GM12865 (cell line): Measurements from ENCODE around the gene ZHX3.

Experiments
- DNase-seq: peaks from one replicate; pipeline ENCODE4 v3.0.0; 2010; ENCODE audit warnings: low read depth
- H3K4me3 ChIP-seq: 2 replicates; pipeline ENCODE4 v1.5.1; 2011; ENCODE audit warnings: mild to moderate bottlenecking, low read depth, low read length, control low read depth
- TF ChIP-seq, protein P1 (sequence below): IDR thresholded peaks from 2 replicates; pipeline ENCODE4 v1.5.1; 2011; ENCODE audit warnings: low read length, control low read depth, low read depth, inconsistent platforms; ENCODE audit not compliant: insufficient read depth; ENCODE audit errors: missing control alignments

ZHX3 gene

DNA sequence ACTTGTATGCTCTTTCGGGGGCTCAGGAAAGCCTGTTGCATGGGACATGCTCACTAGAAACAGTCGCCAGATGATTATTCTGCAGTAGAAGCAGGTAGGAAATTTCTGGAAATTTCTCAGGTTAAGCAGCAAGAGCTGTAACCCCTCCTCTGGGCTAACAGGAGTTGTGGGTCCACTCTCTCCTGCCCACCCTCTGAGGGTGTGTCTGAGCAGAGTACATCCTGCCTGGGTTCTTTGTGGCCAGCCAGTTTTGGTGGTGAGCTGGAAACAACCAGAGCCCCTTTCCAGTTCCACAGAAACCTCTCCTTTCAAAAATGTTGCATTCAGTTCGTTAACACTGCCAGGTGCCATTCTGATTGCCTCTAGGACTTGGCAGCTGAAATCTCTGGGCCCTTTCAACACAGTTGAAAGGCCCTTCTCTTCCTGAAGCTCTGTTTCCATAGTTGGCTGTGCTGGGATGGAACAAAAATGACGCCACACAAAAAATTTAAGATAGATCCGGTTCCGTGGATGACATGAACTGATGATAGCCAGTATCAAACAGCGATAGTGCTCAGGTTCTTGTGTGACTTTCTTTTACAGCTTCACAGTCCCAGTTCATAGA, 141.7 kb downstream of the ZHX3 start:
- TF ChIP-seq, protein P1, sequence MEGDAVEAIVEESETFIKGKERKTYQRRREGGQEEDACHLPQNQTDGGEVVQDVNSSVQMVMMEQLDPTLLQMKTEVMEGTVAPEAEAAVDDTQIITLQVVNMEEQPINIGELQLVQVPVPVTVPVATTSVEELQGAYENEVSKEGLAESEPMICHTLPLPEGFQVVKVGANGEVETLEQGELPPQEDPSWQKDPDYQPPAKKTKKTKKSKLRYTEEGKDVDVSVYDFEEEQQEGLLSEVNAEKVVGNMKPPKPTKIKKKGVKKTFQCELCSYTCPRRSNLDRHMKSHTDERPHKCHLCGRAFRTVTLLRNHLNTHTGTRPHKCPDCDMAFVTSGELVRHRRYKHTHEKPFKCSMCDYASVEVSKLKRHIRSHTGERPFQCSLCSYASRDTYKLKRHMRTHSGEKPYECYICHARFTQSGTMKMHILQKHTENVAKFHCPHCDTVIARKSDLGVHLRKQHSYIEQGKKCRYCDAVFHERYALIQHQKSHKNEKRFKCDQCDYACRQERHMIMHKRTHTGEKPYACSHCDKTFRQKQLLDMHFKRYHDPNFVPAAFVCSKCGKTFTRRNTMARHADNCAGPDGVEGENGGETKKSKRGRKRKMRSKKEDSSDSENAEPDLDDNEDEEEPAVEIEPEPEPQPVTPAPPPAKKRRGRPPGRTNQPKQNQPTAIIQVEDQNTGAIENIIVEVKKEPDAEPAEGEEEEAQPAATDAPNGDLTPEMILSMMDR = no peak
- H3K4me3 ChIP-seq = no peak overlapping the region
- no peak for DNase-seq

DNA sequence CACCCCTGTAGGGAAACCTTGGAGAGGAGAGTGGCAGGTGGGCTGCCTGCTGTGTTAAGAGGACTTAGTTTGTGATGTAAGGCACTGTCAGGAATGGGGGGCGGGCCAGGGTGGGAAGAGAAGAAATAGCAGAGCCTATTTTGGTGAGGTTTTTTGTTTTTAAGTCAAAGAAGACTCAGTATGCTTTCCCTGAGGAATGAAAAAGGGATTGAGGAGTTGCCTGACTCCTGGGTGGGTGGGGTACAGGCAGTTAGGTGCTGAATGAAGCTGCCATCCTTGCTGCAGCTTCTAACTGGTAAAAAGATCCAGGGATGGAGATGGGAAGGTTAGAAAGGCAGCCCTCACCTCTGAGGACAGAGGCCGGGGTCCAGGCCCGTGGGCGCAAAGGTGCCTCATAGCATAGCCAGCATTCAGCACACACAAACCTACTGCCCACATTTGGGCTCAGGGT, 142.3 kb downstream of the ZHX3 start:
- H3K4me3 ChIP-seq = no peak overlapping the region
- no peak for DNase-seq
- TF ChIP-seq, protein P1 = no peak

DNA sequence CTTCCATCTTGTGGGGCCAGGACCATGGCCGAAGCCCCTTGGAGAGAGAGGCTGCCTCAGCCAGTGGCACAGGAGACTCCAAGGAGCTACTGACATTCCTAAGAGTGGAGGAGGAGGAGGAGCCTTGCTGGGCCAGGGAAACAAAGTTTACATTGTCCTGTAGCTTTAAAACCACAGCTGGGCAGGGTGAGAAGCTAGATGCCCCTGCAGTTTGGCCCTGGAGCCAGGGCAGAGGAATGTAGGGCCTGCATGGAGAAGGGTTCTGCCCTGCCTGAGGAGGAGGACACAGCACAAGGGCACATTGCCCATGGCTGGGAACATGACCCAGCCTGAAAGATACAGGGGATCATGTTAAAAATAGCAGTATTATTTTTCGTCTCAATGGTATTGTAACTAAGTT, 142.7 kb downstream of the ZHX3 start:
- H3K4me3 ChIP-seq = no peak overlapping the region
- TF ChIP-seq, protein P1 = no peak
- no peak for DNase-seq

DNA sequence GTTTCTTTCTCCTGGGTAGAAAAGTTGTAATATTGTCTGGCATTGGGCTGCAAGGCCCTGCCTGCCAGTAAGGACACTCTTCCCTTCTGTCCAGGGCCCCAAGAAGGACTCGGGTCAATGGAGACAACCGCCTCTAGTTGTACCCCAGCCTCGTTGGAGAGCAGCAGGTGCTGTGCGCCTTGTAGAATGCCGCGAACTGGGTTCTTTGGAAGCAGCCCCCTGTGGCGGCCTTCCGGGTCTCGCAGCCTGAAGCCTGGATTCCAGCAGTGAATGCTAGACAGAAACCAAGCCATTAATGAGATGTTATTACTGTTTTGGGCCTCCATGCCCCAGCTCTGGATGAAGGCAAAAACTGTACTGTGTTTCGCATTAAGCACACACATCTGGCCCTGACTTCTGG, 143.2 kb downstream of the ZHX3 start:
- no peak for DNase-seq
- H3K4me3 ChIP-seq = no peak overlapping the region
- TF ChIP-seq, protein P1 = no peak

DNA sequence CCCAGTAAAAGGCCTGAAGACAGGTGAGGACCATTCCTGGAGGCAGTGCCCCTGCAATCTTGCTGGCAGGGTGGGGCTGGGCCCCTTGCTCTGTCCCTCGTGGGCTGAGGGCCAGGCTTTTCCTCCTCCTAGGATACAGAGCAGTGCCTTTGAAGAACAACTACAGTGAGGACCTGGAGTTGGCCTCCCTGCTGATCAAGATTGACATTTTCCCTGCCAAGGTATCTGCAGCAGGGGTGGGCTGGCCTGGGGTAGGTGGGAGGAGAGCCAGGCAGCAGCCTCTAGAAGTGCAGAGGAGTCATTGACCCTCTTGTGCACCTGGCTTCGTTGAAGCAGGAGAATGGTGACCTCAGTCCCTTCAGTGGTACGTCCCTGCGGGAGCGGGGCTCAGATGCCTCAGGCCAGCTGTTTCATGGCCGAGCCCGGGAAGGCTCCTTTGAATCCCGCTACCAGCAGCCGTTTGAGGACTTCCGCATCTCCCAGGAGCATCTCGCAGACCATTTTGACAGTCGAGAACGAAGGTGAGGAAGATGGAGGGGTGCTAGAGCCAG, 143.7 kb downstream of the ZHX3 start:
- H3K4me3 ChIP-seq = no peak overlapping the region
- DNase-seq = no peak
- TF ChIP-seq, protein P1 = no peak

DNA sequence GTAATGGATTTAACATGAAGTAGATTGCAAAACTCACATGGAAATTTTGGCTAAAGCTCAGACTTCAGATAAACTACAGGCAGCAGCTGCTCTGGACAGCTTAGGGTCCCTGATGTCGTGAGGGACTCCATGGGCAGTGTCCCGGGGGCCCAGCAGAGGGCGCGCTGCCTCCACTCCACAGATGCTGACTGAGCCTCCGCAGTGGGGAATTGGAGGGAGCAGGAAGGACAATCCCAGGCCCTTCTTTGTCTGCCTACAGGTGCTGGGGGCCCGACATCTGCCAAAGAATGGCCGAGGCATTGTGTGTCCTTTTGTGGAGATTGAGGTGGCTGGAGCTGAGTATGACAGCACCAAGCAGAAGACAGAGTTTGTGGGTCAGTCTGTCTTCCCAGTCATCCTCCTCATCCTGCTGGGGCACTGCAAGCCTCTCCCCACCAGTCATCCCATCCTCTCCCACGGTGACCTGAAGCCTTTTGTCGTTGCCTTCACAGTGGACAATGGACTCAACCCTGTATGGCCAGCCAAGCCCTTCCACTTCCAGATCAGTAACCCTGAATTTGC, 144.3 kb downstream of the ZHX3 start:
- peak; percentile 71 for DNase-seq
- H3K4me3 ChIP-seq = no peak overlapping the region
- TF ChIP-seq, protein P1 = peak; percentile 96
